GM18507 (cell line): ENCODE data around the gene FOXL2NB.
A peak's percentile ranks its signal among the peaks of the same experiment; 100 is the strongest.

Experiments used
- DNase-seq: peaks from one replicate; pipeline ENCODE4 v3.0.0; 2011; ENCODE audit warnings: low read depth; ENCODE audit not compliant: insufficient read length; ENCODE audit errors: extremely low spot score
- FAIRE-seq: peaks from 2 replicates; lab custom pipeline; 2011; peaks lifted over from hg19 to GRCh38; lab: Jason Lieb, UNC

The FOXL2NB gene

DNA sequence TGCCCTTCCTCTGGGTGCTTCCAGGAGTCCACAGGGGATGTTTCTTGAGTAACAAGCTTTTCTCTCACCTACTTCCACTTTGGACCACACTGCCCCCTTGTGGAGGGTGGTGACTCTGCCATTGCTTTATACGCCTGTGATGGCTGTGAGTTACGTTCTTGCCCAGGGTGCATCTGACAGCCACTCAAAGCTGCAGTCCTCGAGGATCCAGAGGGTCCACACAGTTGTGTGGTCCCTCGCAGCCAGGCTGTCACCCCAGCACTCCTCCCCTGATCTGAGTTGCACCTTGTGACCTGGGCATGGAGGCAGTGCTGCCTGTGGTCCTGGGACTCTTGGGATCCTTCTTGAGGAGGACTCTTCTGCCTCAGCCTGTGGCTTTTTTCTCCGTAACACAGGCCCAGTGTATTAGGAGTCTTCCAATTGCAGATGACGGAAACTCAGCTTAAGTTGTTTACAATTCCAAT lies 23.5 kb upstream of the FOXL2NB start:
- FAIRE-seq = peak; percentile 77
- DNase-seq = peak; percentile 64

DNA sequence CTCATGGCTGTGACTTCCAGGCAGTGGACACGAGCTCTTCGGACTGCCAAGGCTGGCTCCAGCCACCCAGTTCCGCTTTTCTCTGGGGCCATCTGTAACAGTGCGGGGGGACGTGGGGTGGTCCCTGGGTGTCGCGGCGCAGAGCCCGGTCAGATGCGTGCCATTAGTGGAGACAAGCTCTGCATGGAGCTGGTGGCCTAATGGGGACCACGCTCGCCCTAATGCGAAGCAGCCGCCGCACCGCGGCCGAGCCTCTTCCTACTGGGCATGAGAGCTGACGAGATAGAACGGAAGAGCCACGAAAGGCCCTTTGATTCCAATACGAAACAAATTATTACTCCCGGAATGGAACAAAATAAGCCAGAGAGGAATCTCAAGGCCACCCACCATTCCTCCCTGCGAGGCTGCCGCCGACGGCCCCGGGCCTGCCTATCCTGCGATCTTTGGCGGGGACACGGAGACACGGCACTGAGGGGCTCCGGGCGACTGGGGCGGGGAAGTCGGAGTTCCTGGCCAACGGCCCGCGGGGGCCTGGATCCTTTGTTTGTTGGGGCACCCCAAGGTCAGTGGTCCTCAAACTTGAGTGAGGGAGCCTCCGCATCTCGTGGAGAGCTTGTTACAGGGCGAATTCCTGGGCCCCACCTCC lies 18.2 kb upstream of the FOXL2NB start:
- FAIRE-seq (no peak), DNase-seq (no peak)

DNA sequence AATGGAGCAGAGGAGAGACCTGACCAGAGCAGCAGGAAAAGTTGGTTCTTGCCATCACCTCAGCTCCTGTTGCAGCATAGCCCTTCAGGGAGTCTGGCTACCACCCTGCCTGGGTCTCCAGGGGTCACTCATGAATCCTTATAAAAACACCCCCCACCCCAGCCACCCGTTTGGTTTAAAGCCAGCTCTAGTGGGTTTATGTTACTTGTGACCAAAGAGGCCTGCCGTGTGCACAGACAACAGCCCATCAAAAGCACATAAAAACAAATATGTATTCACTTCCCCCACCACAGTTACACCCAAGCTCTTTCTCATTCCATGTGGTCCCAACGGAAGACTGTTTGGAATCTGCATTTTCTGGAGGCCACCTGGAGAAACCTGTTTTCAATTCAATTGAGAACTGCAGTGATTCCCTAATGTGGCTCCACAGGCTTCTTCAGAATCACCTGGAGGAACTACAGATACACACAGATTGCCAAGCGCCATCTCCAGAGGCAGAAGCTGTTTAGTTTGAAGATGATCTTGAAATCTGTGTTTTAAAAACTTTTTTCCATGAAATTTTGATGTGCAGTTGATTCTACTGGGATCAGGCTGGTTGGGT lies 13.8 kb upstream of the FOXL2NB start:
- FAIRE-seq (no peak), DNase-seq (no peak)

DNA sequence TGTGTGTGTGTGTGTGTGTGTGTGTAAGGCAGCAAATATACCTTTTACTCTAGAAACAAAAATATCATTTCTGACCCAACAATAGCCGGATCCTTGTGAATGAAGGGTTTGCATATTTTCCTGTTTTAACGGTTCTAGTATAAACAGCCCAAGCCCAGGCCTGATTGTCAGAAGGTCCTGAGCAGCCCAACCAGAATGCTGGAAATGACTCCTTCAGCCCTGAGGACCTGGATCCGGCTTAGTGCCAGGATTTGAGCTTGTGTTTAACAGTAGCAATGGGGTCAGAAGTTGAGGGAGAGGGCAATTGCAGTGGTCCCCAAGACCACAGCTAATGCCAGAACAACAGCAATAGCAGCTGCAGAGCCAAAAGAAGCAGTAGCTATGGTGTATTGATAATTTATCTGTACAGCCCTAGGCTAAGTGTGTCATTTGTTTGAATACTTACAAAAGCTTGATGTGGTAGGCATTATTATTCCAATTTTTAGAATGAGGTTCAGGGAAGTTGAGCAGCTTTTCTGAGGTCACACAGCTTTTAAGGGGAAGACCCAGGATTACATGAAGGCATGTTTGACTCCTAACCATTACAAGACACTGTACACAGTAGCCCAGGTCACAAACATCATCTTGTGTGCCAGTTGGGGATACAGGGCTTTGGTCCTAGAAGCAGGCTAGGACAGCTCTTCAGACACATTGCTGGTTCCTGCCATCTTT lies 12.9 kb upstream of the FOXL2NB start:
- DNase-seq (no peak), FAIRE-seq (no peak)

DNA sequence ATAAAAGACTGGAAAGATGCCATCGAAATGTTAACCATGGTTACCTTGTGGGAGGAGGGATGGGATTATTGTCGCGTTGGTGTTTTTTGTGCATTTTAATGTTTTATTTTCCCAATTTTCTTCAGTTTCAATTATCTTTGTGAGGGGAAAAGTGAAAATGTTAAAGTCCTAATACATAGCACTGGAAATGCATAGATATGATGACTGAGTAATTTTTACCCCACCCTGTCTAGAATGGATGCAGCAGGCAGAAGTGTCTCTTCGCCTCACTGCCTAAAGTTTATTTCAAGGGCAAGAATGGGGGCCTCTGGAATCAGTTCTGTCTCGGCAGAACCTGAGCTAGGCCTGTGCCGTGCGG lies 11.5 kb upstream of the FOXL2NB start:
- FAIRE-seq (no peak), DNase-seq (no peak)

DNA sequence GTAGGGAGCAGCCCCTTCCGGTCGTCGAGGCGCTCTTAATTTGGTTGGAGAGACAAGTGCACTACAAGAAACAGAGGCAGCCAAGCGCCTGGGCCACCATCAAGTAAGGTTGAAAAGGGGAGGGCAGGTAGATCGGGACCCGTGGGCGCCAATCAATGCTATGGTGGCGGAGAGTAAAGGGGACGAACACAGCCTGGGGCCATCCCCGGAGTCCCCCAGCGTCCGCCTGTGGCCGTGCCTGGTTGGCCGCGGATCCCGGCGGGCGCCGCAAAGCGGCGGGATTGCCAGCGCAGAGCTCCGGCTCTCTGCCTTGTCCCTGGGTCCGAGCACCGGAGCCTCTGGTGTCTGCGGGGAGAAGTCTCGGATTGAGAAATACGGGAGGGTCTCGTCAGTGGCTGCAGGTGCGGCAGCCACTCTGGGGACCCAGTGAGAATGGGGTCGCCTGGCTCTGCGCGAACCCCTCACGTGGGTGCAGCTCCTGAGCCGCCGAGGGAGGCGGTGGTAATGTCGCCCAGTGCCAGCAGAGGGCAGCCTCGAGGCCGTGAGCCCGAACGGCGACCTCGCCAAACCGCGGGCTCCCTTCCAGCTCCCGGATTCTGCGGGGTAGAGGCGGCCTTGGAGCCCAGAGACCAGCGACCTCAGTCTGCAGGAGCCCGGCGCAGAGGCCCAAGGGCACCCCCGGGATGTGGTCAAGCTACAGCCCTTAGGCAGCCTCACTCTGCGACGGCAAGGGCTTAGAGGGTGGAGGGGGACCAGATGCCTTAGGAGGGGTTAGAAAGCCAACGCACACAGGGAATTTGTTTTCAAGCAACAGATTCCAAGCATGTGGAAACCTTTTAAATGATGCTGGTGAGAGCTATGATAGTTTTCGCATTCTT lies 10.9 kb upstream of the FOXL2NB start:
- FAIRE-seq = peak; percentile 5
- DNase-seq = peak; percentile 66

DNA sequence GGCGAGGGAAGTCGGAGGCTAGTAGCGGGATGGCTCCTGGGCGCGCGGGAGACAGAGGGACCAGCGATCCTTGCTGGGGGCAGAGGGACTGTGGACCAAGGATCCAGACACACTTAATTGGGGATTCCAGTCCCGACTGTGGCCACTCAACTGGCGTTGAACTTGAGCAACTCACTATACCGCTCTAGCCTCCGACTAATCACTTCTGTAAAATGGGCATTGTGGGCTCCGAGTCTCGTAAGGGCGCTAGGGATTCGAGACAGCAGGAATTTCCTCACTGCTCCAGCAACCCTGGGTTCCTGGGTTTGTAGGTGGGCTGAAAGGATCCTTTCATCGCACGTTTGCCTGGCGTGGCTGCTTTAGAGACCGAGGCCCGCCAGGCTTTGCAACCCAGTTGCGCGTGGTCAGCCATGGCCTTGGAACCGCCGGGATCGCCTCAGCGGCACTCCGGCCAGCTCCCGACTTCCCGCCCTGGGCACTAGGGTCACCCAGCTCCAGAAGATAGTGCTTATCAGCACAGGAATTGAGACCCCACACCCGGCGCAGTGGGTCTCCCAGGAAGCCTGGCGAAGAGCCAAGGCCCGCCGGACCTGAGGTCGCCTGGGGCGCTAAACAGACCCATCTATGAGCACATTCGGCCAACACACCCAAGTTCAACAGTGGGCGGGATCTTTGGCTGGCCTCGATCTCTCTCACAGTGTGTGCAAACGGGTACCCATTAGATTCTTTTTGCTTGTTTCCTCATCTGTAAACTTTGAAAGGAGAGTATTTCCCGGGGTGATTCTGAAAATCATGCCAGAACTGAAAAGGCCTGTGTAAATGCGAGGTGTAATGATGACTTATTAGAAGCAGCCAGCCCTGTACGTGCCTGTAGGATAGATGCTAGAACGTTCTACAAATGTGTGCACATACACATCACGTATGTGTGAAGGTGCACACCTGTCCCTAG lies 10.0 kb upstream of the FOXL2NB start:
- DNase-seq (no peak), FAIRE-seq (no peak)

DNA sequence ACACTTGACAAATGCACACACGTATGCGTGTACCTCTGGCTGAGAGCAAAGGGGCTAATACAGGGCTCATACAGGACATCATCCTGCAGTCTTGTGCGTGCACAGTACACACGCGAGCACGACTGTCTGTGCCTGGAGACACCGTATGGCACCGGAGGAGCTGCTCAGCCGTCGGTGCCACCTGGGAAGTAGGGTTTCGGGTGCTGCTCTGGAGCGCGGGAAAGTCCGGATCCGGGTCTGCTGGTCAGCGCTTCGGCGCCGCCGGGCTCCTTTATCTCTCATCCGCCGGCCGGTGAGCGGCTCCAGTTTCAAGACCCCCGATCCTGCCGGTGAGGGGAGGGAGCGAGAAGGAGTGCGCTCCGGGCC lies 9.3 kb upstream of the FOXL2NB start:
- FAIRE-seq = no peak
- no peak for DNase-seq

DNA sequence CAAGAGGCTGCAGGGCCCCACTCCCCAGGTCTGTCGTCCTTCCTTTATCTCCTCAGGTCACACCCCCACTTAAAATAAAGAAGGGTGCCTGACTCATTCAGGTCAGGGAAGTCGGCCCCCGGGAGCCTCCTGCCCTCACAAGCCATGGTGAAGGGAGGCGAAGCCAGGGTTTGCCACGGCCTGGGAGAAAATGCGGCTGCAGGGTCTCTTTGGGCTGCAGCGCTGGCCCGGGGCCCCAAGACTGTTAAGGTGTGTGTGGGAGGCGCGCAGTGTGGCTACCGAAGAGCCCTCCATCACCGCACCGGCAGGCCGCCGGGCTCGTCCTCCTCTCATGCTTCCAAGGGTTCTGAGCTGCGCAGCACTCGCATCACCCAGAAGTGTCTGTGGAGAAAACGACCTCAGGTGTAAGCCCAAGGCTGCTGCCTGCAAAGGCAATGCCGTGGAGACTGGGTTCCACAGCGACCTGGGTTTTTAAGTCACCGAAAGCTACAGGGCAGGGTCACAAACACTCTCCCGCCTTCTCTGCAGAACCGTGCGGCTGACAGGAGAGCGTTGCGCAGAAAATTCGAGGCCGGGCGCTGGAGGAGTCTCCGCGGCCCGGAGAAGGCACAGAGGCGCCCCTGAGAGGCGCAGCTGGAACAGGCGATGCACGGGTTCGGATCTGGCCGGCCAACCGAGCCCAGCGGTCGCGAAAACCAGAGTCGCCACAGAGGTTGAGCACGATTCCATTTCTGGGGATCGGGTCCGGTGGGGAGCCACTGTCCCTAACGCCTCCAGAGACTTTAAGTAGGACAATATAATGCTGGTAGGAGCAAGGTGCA lies 8.8 kb upstream of the FOXL2NB start:
- DNase-seq = no peak
- FAIRE-seq = no peak

DNA sequence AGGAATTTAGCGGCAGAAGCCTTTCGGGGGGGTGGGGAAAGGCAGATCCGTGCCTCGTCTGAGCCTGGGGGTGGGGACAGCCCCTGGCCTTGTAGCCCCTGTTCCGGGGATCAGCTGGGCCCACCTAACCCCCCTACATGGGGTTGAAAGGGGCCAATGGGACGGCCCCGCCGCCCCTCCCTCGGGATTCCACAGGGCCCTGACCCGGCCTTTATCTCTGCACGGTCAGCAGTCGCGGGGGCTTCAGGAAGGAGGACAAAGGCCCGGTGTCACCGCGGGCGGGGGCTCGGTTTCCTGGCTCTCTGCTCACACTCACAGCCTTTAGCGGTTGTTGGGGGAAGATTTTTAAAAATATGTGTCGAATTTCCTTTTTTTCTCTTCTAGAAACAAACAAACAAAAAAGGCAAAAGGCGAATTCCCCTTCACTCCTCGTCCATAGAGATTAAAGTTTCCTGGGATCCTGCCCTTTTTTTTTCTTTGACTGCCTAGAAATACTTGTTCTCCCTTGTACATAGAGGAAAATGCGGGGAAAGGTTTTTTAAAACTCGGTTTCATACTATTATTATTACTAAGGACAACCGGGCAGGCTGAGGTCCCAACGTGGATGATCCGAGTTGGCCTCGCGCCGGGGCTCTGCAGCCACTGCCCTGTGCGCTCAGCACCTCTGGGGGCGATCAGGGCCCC lies 8.0 kb upstream of the FOXL2NB start:
- DNase-seq (no peak), FAIRE-seq (no peak)

DNA sequence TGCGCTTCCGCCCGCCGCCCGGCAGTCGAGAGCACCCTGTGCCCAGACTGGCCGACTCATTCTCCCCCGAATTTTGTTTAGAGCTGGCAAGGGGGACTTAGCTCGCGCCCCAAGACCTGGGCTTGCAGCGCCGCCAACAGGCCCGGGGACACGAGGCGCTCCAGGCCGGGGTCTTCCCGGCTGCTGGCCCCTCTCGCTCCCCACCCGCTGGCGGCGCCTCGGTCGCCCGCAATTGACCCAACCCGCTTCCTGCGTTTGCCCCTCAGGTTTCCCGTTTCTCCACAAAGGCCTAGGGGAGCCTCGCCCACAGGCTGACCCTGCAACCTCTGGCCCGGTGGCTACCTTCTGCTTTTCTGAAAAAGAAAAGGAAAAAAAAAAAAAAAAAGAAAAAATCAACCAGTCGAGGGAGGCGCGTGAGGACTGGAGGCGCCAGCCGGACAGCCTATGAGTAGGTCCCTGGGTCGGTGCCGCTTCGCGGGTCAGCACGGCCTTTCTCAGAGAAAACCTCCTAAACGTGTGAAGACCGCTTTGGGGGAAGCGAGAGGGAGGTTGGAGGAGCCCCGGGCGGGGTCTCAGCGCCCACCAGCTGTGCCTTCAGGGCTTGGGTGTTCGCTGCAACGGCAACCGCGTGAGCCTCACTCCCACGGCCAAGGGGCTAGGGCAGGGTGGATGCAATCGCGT lies 7.3 kb upstream of the FOXL2NB start:
- no peak for FAIRE-seq
- no peak for DNase-seq

DNA sequence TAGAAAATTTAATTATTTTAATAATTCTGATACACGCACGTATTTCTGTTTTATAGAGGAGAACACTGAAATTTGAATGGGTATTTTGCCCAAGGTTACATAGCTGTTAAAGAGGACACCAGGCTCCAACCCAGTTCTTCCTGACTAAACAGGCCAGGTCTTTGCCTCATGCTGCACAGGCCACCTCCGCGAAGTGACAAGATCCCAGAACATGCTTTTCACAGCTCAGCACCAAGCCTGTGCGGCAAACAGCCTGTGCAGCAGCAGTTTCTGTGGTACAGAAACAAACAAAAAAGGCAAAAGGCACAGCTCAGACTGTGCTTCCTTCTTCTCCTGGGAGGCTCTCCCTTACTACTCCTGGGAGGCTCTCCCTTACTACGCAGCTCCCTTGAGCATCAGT lies 6.6 kb upstream of the FOXL2NB start:
- DNase-seq (no peak), FAIRE-seq (no peak)

DNA sequence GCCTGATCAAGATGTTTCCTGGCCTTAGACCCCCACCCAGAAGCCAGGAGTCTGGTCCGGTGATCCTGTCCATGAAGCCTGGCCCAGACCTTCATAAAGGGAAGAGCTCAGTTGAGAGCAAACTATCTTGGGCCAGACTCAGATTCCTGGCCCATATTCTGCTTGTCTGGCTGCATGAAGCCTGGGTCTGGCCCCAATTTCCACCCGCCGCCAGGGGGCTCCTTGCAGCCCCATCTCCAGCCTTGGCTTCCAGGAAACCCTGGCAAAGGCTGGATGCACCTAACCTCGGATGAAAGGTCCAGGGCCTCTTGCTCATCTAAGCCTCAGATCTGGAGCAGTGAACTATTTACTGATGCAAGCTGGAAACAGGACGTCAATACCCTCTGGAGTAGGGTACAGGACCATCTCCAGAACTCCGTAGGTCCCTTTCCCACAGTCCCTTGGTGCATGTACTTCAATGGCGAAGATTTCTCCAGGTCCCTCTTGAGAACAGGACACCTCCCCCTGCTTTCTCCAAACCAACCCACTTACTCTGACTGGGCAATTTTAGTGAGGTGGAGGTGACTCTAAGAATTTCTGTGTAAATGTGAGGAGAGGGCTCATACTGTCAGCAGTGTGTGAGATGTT lies 5.6 kb upstream of the FOXL2NB start:
- FAIRE-seq (no peak), DNase-seq (no peak)

DNA sequence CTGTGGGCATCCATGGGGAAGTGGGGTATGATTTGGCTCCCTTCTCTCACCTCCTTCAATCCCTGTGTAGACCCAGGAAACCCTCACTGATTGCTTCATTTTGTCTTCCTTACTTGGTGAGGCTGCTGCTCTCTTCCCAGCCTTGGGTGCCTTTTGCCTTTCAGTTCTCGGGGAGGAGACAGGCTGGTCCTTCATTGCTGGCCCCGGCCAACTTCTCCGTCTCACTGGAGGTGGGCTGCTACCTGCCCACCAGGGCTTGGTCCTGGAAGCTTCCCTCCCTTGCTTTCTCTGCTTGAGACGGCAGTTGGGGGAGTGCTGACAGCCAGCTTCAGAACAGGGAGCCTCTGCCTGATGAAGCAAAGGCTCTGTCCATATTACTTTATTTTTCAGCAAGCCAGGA lies 4.7 kb upstream of the FOXL2NB start:
- DNase-seq = no peak
- no peak for FAIRE-seq

DNA sequence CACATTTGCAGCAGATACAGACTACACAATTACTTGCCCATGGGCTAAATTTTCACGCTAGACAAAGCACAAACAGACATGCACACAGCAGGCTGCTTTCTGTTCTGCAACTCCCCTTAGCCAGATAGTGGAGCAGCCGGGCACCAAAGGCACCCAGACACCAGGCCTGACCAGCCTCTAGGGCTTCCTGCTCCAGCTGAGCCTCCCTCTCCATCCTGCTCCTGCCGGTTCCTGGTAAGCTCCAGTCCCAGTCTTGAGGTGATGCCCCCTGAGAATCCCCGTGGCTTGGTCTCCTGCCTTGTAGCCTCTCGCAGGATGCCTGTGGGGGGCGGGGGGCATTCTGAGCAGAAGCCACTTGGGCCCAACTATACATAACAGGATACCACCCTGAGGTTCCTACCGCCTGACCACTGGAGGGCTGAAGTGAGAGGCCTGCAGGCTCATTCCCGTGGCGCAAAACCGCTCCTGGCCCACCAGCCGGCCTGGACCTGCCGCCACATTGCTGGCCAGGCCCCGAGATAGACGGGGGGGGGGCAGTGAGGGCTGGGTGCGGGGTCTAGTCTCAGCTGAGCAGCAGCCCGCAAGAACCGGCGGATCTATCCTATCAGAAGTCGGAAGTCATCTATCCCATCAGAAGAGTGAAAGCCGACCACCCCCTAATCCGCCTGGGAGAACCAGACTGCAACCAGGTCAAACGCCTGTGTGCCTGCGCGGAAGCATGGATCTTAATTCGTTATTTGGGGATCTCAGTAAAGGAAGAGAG lies 4.0 kb upstream of the FOXL2NB start:
- no peak for DNase-seq
- no peak for FAIRE-seq
